Measurements from ENCODE around the gene KLHL17.

The KLHL17 gene

DNA sequence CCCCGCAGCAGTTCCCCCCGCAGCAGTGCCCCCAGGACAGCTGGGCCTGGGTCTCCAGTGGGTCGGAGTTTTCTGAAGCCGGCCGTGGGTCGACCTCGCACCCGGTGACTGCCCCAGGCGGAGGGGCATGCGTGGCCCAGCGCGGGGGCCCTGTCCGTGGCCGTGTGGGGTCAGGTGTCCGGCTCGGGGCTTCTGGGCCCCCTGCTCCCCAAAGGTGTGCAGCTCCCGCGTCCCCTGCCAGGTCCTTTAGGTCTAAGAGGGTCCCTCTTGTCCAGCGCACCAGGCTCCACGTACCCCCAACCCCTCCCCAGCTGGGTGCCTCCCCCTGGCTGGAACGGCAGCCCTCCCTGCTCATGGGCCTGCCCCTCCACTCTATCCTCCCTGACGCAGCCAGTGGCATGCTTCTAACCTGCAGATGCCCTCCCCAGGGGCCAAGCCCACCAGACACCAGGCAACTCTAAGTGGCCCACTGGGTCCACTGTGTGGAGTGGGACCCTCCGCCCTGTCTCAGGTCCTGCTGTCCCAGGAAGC, 45.5 kb downstream of the KLHL17 start:
- TF ChIP-seq CTCF (IDR thresholded peaks at IDR 0.05), result no peak

DNA sequence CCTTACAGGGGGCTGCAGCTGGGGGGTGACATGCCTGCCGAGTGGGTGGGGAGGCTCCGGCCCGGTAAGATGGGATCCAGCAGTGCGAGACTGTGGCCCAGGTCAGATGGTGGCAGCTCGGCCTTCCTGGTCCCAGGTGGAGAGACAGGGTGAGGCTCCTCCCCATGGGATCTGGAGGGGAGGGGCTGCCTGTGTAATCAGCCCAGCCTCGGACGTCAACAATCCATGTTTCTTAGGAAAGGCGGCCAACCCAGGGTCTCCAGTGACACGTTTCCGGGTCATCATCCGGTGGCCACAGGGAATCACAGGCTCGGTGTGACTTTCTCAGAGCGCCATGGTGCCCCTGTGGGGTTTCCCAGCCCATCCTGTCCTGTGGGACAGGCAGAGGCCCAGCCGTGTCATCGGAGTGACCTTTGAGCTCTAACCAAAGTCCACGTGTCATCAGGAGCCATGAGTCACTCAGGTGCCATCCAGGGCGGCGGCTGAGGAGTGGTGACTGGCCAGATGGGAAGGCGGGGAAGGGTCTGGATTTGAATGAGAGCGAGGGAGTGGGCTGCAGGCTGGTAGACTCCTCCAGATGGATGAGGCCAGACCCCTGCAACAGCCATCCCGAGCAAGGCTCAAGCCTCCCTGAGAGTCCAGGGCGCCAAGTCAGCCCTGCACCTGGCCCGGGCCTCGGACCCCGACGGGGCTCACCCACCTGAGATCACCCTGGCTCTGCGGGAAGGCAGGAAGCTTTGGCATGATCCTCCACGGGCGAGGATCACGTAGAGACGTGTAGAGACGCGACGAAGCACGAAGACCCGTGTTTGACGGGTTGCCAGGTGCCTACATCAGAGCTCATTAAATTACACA, 46.1 kb downstream of the KLHL17 start:
- TF ChIP-seq CTCF (IDR thresholded peaks at IDR 0.05), result no peak

DNA sequence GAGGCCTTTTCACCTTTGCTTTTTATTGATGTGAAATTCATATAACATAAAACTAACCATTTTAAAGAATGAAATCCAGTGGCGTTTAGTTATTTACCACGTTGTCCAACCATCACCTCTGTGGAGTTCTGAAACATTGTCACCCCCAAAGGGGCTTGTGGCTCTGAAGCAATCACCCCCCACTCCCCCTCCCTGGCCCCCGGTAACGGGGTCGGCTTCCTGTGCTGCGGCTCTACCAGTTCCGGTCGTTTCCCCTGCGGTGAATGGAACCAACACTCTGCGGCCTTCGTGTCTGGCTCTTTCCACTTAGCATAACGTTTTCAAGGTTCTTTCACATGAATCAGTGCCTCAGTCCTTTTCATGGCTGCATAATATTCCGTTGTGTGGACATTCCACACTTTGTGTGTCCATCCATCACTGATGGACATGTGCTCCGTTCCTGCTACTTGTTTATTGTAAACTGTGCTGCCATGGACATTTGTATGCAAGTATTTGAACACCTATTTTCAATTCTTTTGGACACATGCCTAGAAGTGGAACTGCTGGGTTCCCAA, 51.1 kb downstream of the KLHL17 start:
- TF ChIP-seq CTCF (IDR thresholded peaks at IDR 0.05), result no peak

- no peak for TF ChIP-seq CTCF (IDR thresholded peaks at IDR 0.05)
Measured at GRCh38 chr1:1013105-1013921, 52.9 kb downstream of the KLHL17 start, which contains the start of gene ISG15. Gene ISG15, plus strand, starts transcription at chr1:1013497. Its CDS starts 77 bp downstream, at chr1:1013574.

DNA sequence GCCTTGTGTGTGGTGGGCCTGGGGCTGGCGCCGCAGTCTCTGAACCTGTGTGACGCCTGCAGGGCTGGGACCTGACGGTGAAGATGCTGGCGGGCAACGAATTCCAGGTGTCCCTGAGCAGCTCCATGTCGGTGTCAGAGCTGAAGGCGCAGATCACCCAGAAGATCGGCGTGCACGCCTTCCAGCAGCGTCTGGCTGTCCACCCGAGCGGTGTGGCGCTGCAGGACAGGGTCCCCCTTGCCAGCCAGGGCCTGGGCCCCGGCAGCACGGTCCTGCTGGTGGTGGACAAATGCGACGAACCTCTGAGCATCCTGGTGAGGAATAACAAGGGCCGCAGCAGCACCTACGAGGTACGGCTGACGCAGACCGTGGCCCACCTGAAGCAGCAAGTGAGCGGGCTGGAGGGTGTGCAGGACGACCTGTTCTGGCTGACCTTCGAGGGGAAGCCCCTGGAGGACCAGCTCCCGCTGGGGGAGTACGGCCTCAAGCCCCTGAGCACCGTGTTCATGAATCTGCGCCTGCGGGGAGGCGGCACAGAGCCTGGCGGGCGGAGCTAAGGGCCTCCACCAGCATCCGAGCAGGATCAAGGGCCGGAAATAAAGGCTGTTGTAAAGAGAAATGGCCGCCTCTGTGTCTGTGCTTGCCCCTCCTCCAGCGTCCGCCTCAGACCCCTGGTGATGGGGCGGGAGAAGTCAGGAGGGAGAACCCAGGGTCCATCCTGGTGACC, 53.7 kb downstream of the KLHL17 start:
- no peak for TF ChIP-seq CTCF (IDR thresholded peaks at IDR 0.05)

- TF ChIP-seq CTCF (IDR thresholded peaks at IDR 0.05), result peak; percentile 43
Measured at GRCh38 chr1:1014799-1015681, 54.7 kb downstream of the KLHL17 start.

Data from LNCAP (cell line).